ENCODE data around the gene TMED8. TPM values are rescaled to one million over a fixed set of nuclear protein-coding genes. Genes with fewer than 3 reads are reported as not detected.

TMED8 gene
- total and polyA plus RNA-seq, 12 donors = 4.8 to 23.6 (median 19.9) TPM

DNA sequence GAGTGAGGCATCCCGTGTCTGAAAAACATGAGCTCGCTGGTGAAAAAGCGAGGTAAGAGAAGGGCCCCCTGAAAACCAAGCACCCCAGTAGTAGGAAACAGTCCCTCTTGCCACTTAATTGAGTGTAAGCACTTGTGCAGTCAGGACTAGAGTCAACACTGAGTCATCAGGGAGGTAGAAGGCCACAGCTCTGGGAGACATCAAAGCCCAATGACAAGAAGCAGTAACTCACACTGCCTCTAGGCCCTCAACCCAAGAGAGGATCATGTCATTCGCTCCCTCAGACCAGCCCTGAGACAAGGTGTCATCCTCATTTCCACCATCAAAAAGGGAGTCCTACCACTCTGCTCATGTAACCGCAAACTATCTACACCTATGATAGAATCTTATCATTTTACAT lies 74.0 kb downstream of the TMED8 start:
- H3K4me3 ChIP-seq = no peak overlapping the region
- H3K4me1 ChIP-seq (replicated peaks in 1 of 2) = peaks cover 5 to 37% of the 10 kb centered on the region in 2 donors
- peaks cover 0 to 5% of the 10 kb centered on the region in 2 donors for H3K36me3 ChIP-seq (replicated peaks in 1 of 2)
- TF ChIP-seq, protein P1, sequence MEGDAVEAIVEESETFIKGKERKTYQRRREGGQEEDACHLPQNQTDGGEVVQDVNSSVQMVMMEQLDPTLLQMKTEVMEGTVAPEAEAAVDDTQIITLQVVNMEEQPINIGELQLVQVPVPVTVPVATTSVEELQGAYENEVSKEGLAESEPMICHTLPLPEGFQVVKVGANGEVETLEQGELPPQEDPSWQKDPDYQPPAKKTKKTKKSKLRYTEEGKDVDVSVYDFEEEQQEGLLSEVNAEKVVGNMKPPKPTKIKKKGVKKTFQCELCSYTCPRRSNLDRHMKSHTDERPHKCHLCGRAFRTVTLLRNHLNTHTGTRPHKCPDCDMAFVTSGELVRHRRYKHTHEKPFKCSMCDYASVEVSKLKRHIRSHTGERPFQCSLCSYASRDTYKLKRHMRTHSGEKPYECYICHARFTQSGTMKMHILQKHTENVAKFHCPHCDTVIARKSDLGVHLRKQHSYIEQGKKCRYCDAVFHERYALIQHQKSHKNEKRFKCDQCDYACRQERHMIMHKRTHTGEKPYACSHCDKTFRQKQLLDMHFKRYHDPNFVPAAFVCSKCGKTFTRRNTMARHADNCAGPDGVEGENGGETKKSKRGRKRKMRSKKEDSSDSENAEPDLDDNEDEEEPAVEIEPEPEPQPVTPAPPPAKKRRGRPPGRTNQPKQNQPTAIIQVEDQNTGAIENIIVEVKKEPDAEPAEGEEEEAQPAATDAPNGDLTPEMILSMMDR (IDR thresholded peaks at IDR 0.05) = peak in 1 of 6 experiments; percentile 10
- TF ChIP-seq POLR2A (IDR thresholded peaks at IDR 0.05) = peak in 1 of 2 donors; percentile 45
- 72 to 80% (median 76%) methylated on average over 5 of the region's 5 CpGs for WGBS, 4 donors
- intact Hi-C loops (cut with DNase I) = no loop called here
- no peaks in the 10 kb centered on the region for H3K27me3 ChIP-seq
- peak; percentile 64 to 81 (median 75) for DNase-seq
- H3K9me3 ChIP-seq (replicated peaks in 1 of 3) = no peaks in the 10 kb centered on the region
- H3K27ac ChIP-seq = peak overlapping the region; percentile 66 to 92 (median 86)

DNA sequence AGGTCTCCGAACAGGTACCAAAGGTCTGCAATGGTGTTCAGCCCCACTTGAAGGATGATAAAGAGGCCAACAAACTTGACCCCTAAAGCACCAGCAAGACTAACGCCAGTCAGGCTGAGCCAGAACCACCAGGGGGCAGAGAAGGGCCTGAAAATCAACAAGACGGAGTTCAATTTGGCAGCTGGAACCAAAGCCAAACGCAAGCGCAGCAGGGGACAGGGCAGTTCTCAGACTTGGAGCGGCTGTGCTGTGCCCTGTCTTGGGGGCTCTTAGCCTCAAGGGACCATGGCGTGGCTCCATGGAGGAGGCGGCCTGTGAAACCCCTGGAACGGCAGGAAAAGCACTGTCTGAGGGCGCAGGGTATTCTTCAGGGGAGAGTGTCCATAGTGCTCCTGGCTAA lies 75.8 kb downstream of the TMED8 start:
- Histone ChIP-seq H3K9me3 (replicated peaks in 1 of 3) (no peaks in the 10 kb centered on the region), H3K4me3 (no peak overlapping the region), H3K27me3 (no peaks in the 10 kb centered on the region), H3K27ac (no peak overlapping the region), H3K36me3 (replicated peaks in 1 of 2) (peaks cover 0 to 9% of the 10 kb centered on the region in 2 donors), H3K4me1 (replicated peaks in 1 of 2) (peaks cover 5 to 29% of the 10 kb centered on the region in 2 donors)
- intact Hi-C loops (cut with DNase I) = loop anchor here in 1 of 2 donors (2.0 kb wide), 1 partner anchor 16 kb away; no protein-coding TSS in a partner anchor
- TF ChIP-seq, protein P1 (IDR thresholded peaks at IDR 0.05) = peak; percentile 63 to 91 (median 86)
- TF ChIP-seq POLR2A (IDR thresholded peaks at IDR 0.05) = no peak
- 28 to 40% (median 35%) methylated on average over 10 of the region's 10 CpGs for WGBS, 4 donors
- DNase-seq = peak; percentile 84 to 95 (median 90)

DNA sequence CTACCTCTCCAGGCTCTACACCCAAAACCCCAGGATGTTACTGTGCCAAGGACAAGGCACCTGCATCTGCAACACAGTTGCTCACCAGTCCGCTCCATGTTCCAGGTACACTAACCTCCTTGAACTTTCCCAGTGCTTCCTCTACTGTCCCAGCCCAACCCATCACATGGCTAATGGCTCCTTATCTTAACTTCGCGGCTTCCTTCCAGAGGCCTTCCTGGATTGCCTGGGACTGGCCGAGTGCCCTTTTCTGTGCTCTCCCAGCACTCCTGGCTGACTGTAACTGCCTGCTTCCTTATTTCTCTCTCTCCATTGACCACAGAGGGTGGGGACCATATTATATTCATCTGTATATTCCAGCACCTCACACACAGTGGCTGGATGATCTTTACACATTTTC lies 77.1 kb downstream of the TMED8 start:
- H3K4me1 ChIP-seq (replicated peaks in 1 of 2) = peaks cover 5 to 24% of the 10 kb centered on the region in 2 donors
- H3K27me3 ChIP-seq = no peaks in the 10 kb centered on the region
- no peak overlapping the region for H3K4me3 ChIP-seq
- intact Hi-C loops (cut with DNase I) = loop anchor here in 1 of 2 donors (2.0 kb wide), 1 partner anchor 17 kb away; no protein-coding TSS in a partner anchor
- TF ChIP-seq, protein P1 (IDR thresholded peaks at IDR 0.05) = no peak
- TF ChIP-seq POLR2A (IDR thresholded peaks at IDR 0.05) = no peak
- H3K27ac ChIP-seq = no peak overlapping the region
- 59 to 70% (median 65%) methylated on average over 4 of the region's 4 CpGs for WGBS, 4 donors
- H3K9me3 ChIP-seq (replicated peaks in 1 of 3) = no peaks in the 10 kb centered on the region
- no peak for DNase-seq
- H3K36me3 ChIP-seq (replicated peaks in 1 of 2) = peaks cover 0 to 16% of the 10 kb centered on the region in 2 donors

DNA sequence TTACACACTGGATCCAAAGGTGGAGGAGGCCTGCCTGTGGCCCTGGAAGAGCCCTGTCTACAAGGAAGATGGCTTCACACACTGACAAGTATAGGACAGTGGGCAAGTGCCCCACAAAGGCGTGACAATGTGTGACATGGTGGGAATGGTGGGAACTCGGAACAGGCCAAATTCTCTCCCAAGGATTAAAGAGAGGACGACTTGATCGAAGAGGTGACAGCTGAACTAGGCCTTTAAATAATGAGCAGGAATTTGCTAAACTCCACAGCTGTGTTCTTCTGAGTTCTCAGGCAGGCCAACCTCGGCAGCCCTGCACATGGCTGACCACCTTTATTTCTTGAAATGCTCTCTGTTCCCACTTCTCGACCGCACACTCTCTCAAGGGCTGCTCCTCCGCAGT lies 80.0 kb downstream of the TMED8 start:
- 90 to 96% (median 95%) methylated on average over 8 of the region's 8 CpGs for WGBS, 4 donors
- Histone ChIP-seq H3K27ac (no peak overlapping the region), H3K9me3 (replicated peaks in 1 of 3) (no peaks in the 10 kb centered on the region), H3K4me1 (replicated peaks in 1 of 2) (no peaks in the 10 kb centered on the region), H3K36me3 (replicated peaks in 1 of 2) (peaks cover 0 to 19% of the 10 kb centered on the region in 2 donors), H3K4me3 (no peak overlapping the region), H3K27me3 (no peaks in the 10 kb centered on the region)
- TF ChIP-seq POLR2A (IDR thresholded peaks at IDR 0.05) = no peak
- TF ChIP-seq, protein P1 (IDR thresholded peaks at IDR 0.05) = no peak
- intact Hi-C loops (cut with DNase I) = no loop called here
- no peak for DNase-seq

Measured in adrenal gland (tissue), 12 donors.